ENCODE results near the gene ZNF396. TPM values are rescaled to one million over a fixed set of nuclear protein-coding genes. Genes with fewer than 3 reads are reported as not detected.

The ZNF396 gene
- total and polyA plus RNA-seq, 4 donors: 0.60 to 1.2 (median 0.99) TPM

- TF ChIP-seq HNF4A (conservative IDR thresholded peaks at IDR 0.05): peak; percentile 23 to 56
- no peak for TF ChIP-seq ZBTB33 (IDR thresholded peaks at IDR 0.05)
- peak; percentile 83 for TF ChIP-seq FOXA2 (IDR thresholded peaks at IDR 0.05)
- no peak for TF ChIP-seq NR2F2 (IDR thresholded peaks at IDR 0.05)
- no peak for TF ChIP-seq ATF3 (IDR thresholded peaks at IDR 0.05)
- TF ChIP-seq GABPA (IDR thresholded peaks at IDR 0.05 in 1 of 2, conservative IDR thresholded peaks at IDR 0.05 in 1 of 2): peak in 1 of 2 donors; percentile 60
- no peak for TF ChIP-seq REST (IDR thresholded peaks at IDR 0.05)
- TF ChIP-seq TAF1 (conservative IDR thresholded peaks at IDR 0.05): peak; percentile 41
- TF ChIP-seq HNF4G (IDR thresholded peaks at IDR 0.05): no peak
- peak; percentile 69 for TF ChIP-seq YY1 (IDR thresholded peaks at IDR 0.05)
- TF ChIP-seq EGR1 (IDR thresholded peaks at IDR 0.05; ENCODE audit: low read depth in 2 of 2): no peak
- peak in 1 of 2 donors; percentile 21 for TF ChIP-seq JUND (IDR thresholded peaks at IDR 0.05)
- TF ChIP-seq MAX (IDR thresholded peaks at IDR 0.05): no peak
- TF ChIP-seq FOXA1 (IDR thresholded peaks at IDR 0.05): peak; percentile 74
- TF ChIP-seq RXRA (IDR thresholded peaks at IDR 0.05): peak; percentile 51 to 55
- peak; percentile 45 for TF ChIP-seq SP1 (IDR thresholded peaks at IDR 0.05)
- TF ChIP-seq CTCF (IDR thresholded peaks at IDR 0.05; ENCODE audit: low read depth, low read length, missing input control): no peak
- TF ChIP-seq RAD21 (IDR thresholded peaks at IDR 0.05): peak in 1 of 2 donors; percentile 18
- Histone ChIP-seq H3K27me3 (ENCODE audit: control insufficient read depth in 4 of 4, insufficient read depth in 4 of 4, low read length in 3 of 4) (no peaks in the 10 kb centered on the region), H3K27ac (ENCODE audit: low read depth in 1 of 2, low read length in 2 of 2) (peak overlapping the region; percentile 99), H3K9me3 (ENCODE audit: control insufficient read depth in 4 of 4, low read length in 3 of 4) (no peaks in the 10 kb centered on the region), H3K9ac (ENCODE audit: low read depth in 1 of 2, low read length in 2 of 2) (peak overlapping the region; percentile 10 to 61), H3K4me3 (ENCODE audit: low read depth in 1 of 3, low read length in 3 of 3) (peak overlapping the region; percentile 9 to 79 (median 78)), H3K36me3 (ENCODE audit: control insufficient read depth in 4 of 4, insufficient read depth in 3 of 4, low read depth in 1 of 4, low read length in 3 of 4) (peaks cover 0 to 2% (median 0%) of the 10 kb centered on the region in 4 donors), H3K4me1 (ENCODE audit: control insufficient read depth in 4 of 4, insufficient read depth in 4 of 4, low read length in 3 of 4) (peaks cover 6 to 34% (median 17%) of the 10 kb centered on the region in 4 donors)
- no peak for DNase-seq (ENCODE audit: low spot score)
- WGBS: 12% methylated on average over 6 of the region's 6 CpGs
Observed at GRCh38 chr18:35345460-35345921, 31.6 kb downstream of the ZNF396 start.
